ENCODE measurements around the gene WNT6. TPM values are rescaled to one million over a fixed set of nuclear protein-coding genes. Genes with fewer than 3 reads are reported as not detected.

WNT6 gene
- total RNA-seq, 6 experiments from 2014 or later, result 0.25 TPM; not detected in 5

DNA sequence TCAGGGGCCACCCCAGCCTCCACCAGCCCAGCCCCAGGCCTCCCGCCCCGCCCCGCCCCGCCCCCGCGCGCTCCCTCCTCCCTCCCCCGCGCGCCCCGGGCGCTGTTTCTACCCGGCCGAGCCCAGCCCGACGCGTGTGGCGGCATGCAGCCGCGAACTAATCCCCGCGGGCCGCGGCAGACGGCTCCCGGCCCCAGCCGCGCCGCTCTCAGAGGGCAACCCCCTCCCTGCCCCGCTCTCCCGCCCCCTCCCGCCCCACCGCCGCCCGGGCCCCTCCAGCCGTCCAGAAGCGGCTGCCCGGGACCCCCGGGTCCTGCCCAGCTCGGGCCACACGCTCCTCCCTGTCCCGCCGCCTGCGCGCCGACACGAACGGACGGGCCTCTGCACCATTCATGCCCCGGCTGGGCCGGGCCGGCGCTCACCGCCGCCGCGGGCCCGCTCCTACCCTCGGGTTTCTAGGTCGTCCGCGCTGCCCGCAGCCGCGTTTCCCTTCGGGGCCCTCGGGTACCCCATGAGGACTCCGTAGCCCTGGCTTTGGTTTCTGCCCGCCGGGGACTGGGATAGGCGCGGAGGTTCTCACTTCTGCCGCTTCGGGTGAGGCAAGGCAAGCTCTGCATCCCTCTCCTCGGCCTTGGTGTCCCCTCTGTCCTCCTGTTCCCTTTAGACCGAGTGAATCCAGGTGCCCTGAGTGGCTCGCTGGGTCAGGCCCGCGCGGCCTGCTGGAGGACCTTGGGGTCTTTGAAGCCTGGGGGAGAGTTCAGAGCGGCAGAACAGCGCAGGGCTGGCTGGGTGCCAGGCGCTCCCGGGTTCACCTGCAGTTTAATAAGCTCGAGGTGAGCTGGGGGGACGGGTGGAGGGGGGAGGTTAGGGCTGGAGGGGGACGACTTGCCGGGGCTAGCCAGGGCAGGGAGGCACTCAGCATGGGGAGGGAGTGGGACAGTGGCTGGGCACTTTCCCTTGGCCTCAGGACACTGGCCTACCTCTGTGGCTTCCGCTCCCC is 24.2 kb downstream of the WNT6 start:
- Histone ChIP-seq H3K4me1 (peaks cover 0 to 5% (median 0%) of the 10 kb centered on the region in 4 donors), H3K27me3 (peaks cover 0 to 27% of the 10 kb centered on the region in 2 donors), H3K4me3 (peak overlapping the region in 2 of 3 donors; percentile 18 to 20), H3K9me3 (no peaks in the 10 kb centered on the region), H3K27ac (no peak overlapping the region), H3K36me3 (no peaks in the 10 kb centered on the region)
- intact Hi-C loops (cut with DNase I), result no loop called here
- peak in 1 of 3 donors; percentile 39 for DNase-seq
- peak; percentile 45 to 68 (median 55) for ATAC-seq
- WGBS (ENCODE audit: insufficient coverage, low coverage, low lambda C conversion rate, missing lambda C conversion rate), result 15% methylated on average over 21 of the region's 89 CpGs
- TF ChIP-seq, protein P1, sequence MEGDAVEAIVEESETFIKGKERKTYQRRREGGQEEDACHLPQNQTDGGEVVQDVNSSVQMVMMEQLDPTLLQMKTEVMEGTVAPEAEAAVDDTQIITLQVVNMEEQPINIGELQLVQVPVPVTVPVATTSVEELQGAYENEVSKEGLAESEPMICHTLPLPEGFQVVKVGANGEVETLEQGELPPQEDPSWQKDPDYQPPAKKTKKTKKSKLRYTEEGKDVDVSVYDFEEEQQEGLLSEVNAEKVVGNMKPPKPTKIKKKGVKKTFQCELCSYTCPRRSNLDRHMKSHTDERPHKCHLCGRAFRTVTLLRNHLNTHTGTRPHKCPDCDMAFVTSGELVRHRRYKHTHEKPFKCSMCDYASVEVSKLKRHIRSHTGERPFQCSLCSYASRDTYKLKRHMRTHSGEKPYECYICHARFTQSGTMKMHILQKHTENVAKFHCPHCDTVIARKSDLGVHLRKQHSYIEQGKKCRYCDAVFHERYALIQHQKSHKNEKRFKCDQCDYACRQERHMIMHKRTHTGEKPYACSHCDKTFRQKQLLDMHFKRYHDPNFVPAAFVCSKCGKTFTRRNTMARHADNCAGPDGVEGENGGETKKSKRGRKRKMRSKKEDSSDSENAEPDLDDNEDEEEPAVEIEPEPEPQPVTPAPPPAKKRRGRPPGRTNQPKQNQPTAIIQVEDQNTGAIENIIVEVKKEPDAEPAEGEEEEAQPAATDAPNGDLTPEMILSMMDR (IDR thresholded peaks at IDR 0.05), result no peak
- TF ChIP-seq POLR2A (IDR thresholded peaks at IDR 0.05), result no peak

DNA sequence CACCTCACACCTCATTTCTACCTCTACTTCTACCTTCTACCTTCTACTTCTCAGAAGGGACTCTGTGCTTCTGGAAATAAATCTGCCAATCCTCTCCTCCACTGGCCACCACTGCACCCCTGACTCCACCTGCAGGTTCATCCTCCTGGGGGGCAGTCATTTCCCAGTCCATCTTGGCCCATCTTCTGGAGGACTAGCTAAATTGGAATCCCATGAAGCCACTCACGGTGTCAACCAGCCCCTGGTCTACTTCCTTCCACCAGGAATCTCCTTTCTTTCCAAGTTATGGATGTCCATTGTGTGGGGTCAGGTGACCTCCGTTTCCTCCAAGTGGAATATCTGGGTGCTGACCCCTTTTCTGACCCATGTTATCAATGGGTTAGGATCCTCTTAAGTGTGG is 24.9 kb downstream of the WNT6 start:
- DNase-seq, result no peak

DNA sequence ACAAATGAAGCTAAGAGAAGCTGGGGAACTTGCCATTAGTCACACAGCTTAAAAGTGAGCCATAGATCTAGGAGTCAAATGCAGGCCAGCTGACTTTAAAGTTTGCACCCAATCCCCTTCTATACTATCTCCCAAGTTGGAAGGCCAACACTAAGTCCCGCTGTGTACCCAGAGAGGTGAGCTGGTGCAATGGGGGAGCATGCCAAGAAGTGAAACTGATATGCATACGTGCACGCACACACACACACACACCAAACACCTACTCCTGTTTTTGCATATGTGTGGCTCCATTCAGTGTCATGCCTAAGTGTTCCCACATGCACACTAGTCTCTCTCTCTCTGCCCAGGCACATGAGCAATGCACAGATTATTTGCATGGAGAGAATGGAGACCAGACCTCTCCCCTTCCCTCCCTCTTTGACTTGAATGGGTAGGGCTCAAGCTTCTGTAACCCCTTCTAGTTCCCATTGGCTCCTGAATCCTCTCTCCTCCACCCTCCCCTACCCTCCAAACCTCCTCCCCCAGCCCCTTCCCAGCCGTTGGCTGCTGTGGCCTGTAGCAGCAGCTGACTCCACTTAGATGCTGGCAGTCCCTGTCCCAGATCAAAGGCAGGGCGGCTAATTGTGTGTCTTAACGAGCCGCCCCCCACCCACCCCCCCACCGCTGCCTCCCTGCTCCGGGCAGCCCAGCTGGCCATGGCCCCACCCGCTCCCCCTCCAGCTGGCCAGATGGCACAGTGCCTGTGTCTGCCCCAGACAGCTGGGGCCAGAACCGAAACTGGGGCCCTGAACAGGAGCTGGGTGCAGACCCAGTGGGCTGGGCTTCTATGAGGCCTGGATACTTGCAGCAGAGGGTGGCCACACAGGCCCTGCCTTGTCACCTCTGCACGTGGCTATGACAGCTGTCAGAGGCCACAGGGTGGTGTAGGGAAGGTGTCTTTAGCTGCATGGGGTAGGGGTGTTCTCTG is 26.7 kb downstream of the WNT6 start:
- ATAC-seq (no peak), DNase-seq (no peak)
- H3K27ac ChIP-seq, result no peak overlapping the region

More for the DNA sequence above, 24.9 kb downstream of the WNT6 start:
- WGBS (ENCODE audit: insufficient coverage, low coverage, low lambda C conversion rate, missing lambda C conversion rate), result 89% methylated on average over 1 of the region's 2 CpGs
- no peaks in the 10 kb centered on the region for H3K36me3 ChIP-seq
- peaks cover 0 to 5% (median 0%) of the 10 kb centered on the region in 4 donors for H3K4me1 ChIP-seq
- H3K9me3 ChIP-seq, result no peaks in the 10 kb centered on the region
- peaks cover 0 to 20% of the 10 kb centered on the region in 2 donors for H3K27me3 ChIP-seq
- TF ChIP-seq, protein P1 (IDR thresholded peaks at IDR 0.05), result no peak
- no peak for TF ChIP-seq POLR2A (IDR thresholded peaks at IDR 0.05)
- no peak overlapping the region for H3K4me3 ChIP-seq
- H3K27ac ChIP-seq, result no peak overlapping the region
- intact Hi-C loops (cut with DNase I), result no loop called here
- ATAC-seq, result no peak

DNA sequence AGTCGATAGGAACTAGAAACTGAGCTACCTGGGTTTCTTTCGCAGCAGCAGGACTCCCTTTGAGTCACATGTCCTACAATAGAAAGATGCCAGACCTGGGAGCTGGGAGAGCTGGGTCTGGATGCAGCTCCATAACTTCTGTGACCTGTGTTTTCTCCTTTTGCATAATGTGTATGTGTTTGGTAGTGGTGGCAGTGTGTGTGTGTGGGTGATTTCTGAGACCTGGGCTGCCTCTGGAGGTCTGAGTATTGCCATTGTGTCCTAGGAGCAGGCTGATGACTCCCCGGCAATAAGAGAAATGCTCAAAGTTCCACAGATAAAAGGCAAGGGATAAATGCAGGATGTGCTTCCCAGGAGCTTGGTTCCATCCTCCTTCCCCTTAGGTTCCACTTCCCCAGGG is 27.5 kb downstream of the WNT6 start:
- peaks cover 0 to 10% of the 10 kb centered on the region in 2 donors for H3K27me3 ChIP-seq
- WGBS (ENCODE audit: insufficient coverage, low coverage, low lambda C conversion rate, missing lambda C conversion rate), result 40% methylated on average over 2 of the region's 3 CpGs
- H3K4me3 ChIP-seq, result no peak overlapping the region
- no peak for ATAC-seq
- intact Hi-C loops (cut with DNase I), result no loop called here
- H3K9me3 ChIP-seq, result no peaks in the 10 kb centered on the region
- no peak overlapping the region for H3K27ac ChIP-seq
- no peak for DNase-seq
- H3K4me1 ChIP-seq, result no peaks in the 10 kb centered on the region
- TF ChIP-seq, protein P1 (IDR thresholded peaks at IDR 0.05), result no peak
- no peak for TF ChIP-seq POLR2A (IDR thresholded peaks at IDR 0.05)
- H3K36me3 ChIP-seq, result no peaks in the 10 kb centered on the region

More for the DNA sequence above, 26.7 kb downstream of the WNT6 start:
- Histone ChIP-seq H3K4me3 (no peak overlapping the region), H3K4me1 (no peaks in the 10 kb centered on the region), H3K27me3 (peaks cover 0 to 13% of the 10 kb centered on the region in 2 donors), H3K36me3 (no peaks in the 10 kb centered on the region), H3K9me3 (no peaks in the 10 kb centered on the region)
- intact Hi-C loops (cut with DNase I), result no loop called here
- WGBS (ENCODE audit: insufficient coverage, low coverage, low lambda C conversion rate, missing lambda C conversion rate), result 76% methylated on average over 3 of the region's 12 CpGs
- no peak for TF ChIP-seq POLR2A (IDR thresholded peaks at IDR 0.05)
- TF ChIP-seq, protein P1 (IDR thresholded peaks at IDR 0.05), result no peak
